ENCODE measurements around the gene CD40.
"Not testable (repeated sequence)": the region's sequence is repeated elsewhere in the genome, so short reads cannot be mapped to it uniquely, and the experiment has no call there.

DNA sequence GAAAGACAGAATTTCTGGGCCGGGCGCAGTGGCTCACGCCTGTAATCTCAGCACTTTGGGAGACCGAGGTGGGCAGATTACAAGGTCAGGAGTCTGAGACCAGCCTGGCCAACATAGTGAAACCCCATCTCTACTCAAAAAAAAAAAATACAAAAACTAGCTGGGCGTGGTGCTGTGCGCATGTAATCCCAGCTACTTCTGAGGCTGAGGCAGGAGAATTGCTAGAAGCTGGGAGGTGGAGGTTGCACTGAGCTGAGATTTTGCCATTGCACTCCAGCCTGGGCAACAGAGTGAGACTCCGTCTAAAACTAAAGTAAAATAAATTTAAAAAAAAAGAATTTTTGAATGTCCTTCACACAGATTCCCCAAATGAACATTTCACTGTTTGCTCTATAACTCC, 17.7 kb upstream of the CD40 start:
- TF ChIP-seq, protein P1, sequence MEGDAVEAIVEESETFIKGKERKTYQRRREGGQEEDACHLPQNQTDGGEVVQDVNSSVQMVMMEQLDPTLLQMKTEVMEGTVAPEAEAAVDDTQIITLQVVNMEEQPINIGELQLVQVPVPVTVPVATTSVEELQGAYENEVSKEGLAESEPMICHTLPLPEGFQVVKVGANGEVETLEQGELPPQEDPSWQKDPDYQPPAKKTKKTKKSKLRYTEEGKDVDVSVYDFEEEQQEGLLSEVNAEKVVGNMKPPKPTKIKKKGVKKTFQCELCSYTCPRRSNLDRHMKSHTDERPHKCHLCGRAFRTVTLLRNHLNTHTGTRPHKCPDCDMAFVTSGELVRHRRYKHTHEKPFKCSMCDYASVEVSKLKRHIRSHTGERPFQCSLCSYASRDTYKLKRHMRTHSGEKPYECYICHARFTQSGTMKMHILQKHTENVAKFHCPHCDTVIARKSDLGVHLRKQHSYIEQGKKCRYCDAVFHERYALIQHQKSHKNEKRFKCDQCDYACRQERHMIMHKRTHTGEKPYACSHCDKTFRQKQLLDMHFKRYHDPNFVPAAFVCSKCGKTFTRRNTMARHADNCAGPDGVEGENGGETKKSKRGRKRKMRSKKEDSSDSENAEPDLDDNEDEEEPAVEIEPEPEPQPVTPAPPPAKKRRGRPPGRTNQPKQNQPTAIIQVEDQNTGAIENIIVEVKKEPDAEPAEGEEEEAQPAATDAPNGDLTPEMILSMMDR (IDR thresholded peaks at IDR 0.05) = not testable (repeated sequence)
- not testable (repeated sequence) for TF ChIP-seq POLR2A (IDR thresholded peaks at IDR 0.05)
